ENCODE measurements around the gene USP47.

USP47 gene

GRCh38 chr11:11841723-11842420 is at the start of gene USP47:
Gene USP47, plus strand, starts transcription at chr11:11841972. Its CDS starts 214 bp downstream, at chr11:11842186.
- peak; percentile 99 for TF ChIP-seq ZFX (IDR thresholded peaks at IDR 0.05)
- TF ChIP-seq, protein P1, sequence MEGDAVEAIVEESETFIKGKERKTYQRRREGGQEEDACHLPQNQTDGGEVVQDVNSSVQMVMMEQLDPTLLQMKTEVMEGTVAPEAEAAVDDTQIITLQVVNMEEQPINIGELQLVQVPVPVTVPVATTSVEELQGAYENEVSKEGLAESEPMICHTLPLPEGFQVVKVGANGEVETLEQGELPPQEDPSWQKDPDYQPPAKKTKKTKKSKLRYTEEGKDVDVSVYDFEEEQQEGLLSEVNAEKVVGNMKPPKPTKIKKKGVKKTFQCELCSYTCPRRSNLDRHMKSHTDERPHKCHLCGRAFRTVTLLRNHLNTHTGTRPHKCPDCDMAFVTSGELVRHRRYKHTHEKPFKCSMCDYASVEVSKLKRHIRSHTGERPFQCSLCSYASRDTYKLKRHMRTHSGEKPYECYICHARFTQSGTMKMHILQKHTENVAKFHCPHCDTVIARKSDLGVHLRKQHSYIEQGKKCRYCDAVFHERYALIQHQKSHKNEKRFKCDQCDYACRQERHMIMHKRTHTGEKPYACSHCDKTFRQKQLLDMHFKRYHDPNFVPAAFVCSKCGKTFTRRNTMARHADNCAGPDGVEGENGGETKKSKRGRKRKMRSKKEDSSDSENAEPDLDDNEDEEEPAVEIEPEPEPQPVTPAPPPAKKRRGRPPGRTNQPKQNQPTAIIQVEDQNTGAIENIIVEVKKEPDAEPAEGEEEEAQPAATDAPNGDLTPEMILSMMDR (conservative IDR thresholded peaks at IDR 0.05) = peak; percentile 68
- peak within 1 kb of the TSS; percentile 92 for H3K27ac ChIP-seq

DNA sequence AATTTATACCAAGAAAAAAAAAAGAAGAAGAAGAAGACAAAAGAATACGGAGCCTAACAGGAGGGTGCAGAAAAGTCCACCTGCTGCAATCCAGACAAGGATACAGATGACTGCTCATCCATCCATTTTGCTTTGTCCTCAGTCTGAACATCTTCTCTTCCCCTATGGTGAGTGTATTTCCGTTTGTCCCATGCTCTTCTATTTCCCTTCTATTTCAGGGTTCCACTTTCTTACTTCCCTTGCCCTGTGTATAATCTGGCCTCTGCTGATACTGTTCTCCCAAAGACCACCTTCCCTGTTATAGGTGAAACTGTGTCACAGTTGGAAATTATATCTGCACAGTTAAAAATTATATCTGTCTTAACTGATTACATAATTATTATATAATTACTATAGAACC is 48.7 kb upstream of the USP47 start:
- TF ChIP-seq ZFX (IDR thresholded peaks at IDR 0.05) = no peak
- TF ChIP-seq, protein P1 (conservative IDR thresholded peaks at IDR 0.05) = no peak
- H3K27ac ChIP-seq = no peak overlapping the region

GRCh38 chr11:11798586-11799438 is 43.0 kb upstream of the USP47 start:
- no peak for TF ChIP-seq ZFX (IDR thresholded peaks at IDR 0.05)
- TF ChIP-seq, protein P1 (conservative IDR thresholded peaks at IDR 0.05) = peak; percentile 95
- H3K27ac ChIP-seq = no peak overlapping the region

DNA sequence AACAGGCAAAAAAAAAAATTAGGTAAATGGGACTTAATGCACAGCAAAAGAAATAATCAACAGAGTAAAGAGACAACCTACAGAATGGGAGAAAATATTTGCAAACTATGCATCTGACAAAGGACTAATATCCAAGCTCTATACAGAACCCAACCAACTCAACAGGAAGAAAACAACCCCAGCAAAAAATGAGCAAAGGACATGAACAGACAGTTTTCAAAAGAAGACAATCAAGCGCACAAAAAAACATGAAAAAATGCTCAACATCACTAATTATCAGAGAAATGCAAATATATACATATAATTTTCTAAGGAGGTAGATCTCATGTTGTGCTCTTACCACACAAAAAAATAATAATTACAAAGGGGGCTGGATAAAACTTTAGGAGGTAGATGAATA is 36.5 kb upstream of the USP47 start:
- TF ChIP-seq, protein P1 (conservative IDR thresholded peaks at IDR 0.05) = no peak
- no peak for TF ChIP-seq ZFX (IDR thresholded peaks at IDR 0.05)
- no peak overlapping the region for H3K27ac ChIP-seq

DNA sequence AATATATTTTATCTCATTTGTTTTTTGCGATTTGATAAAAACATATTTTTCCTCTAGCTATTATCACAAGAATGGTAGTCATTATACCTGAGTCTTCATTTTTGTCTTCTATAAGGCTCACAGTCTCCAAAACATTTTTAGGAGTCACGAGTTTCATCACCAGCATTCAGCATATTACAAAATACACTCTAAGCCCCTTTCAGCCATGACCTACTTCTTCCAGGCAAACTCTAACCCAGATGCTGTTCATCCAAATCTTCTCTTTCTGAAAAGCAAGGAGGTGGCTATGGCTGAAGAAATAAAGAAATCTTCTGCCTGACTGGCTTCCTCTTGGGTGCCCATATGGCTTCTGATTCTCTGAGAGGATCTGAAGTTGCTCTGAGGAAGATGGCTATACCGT is 35.7 kb upstream of the USP47 start:
- TF ChIP-seq ZFX (IDR thresholded peaks at IDR 0.05) = no peak
- TF ChIP-seq, protein P1 (conservative IDR thresholded peaks at IDR 0.05) = no peak
- no peak overlapping the region for H3K27ac ChIP-seq

- no peak for TF ChIP-seq ZFX (IDR thresholded peaks at IDR 0.05)
- TF ChIP-seq, protein P1 (conservative IDR thresholded peaks at IDR 0.05) = no peak
- H3K27ac ChIP-seq = no peak overlapping the region
Observed at GRCh38 chr11:11806586-11806985, 35.2 kb upstream of the USP47 start.
